PC-9 (cell line): ENCODE results near the gene ASCC3. TPM values are rescaled to one million over a fixed set of nuclear protein-coding genes. Genes with fewer than 3 reads are reported as not detected.

Experiments
- BruUV-seq: library from RNA; stranded (reverse); fragments of 400-500 nt; replicated peaks from 2 replicates; lab custom pipeline; 2021; lab: Mats Ljungman, UMichigan
- CTCF ChIA-PET: fragments of 300-600 bp; sonication (Branson Sonifier 250); formaldehyde crosslinking; loops from one replicate; lab custom pipeline; 2022; ENCODE audit warnings: antibody characterized with exemption; lab: Charles Lee
- POLR2A ChIA-PET: fragments of 300-600 bp; sonication (Branson Sonifier 250); formaldehyde crosslinking; loops from one replicate; lab custom pipeline; 2022; ENCODE audit warnings: antibody characterized with exemption; ENCODE audit not compliant: unreplicated experiment; lab: Charles Lee
- DNase-seq, 2 experiments: peaks; one replicate each; pipeline versions ENCODE4 v3.0.0 to v3.0.0-alpha.2; 2015 to 2022; ENCODE audit warnings: mixed read lengths in 1 of 2
- H2AFZ ChIP-seq: fragments of 200-600 bp; sonication (generic); 2 replicates; pipeline ENCODE4 v1.8.1; 2017; ENCODE audit warnings: antibody characterized with exemption
- H3F3A ChIP-seq: fragments of 200-600 bp; sonication (generic); 2 replicates; pipeline ENCODE4 v1.8.1; 2017; ENCODE audit warnings: antibody characterized with exemption, mild to moderate bottlenecking, low read depth; ENCODE audit not compliant: insufficient read depth
- H3K27ac ChIP-seq: fragments of 200-600 bp; sonication (generic); 2 replicates; pipeline ENCODE4 v1.6.1; 2016; ENCODE audit warnings: mixed run types
- H3K27me3 ChIP-seq: fragments of 200-600 bp; sonication (generic); 2 replicates; pipeline ENCODE4 v1.6.1; 2016; ENCODE audit warnings: low read depth, mixed run types; ENCODE audit not compliant: insufficient read depth
- H3K36me3 ChIP-seq: fragments of 200-600 bp; sonication (generic); 2 replicates; pipeline ENCODE4 v1.6.1; 2016; ENCODE audit warnings: low read depth, mixed run types
- H3K4me1 ChIP-seq: fragments of 200-600 bp; sonication (generic); replicated peaks from 2 replicates; pipeline ENCODE4 v1.6.1; 2016; ENCODE audit warnings: mixed run types; ENCODE audit not compliant: insufficient read depth
- H3K4me2 ChIP-seq: fragments of 200-600 bp; sonication (generic); 2 replicates; pipeline ENCODE4 v1.6.1; 2017; ENCODE audit warnings: mixed run types
- H3K4me3 ChIP-seq: fragments of 200-600 bp; sonication (generic); 2 replicates; pipeline ENCODE4 v1.6.1; 2016; ENCODE audit warnings: mixed run types
- H3K79me2 ChIP-seq: fragments of 200-600 bp; sonication (generic); 2 replicates; pipeline ENCODE4 v1.6.1; 2017; ENCODE audit warnings: low read depth, mixed run types
- H3K9me2 ChIP-seq: fragments of 200-600 bp; sonication (generic); 2 replicates; pipeline ENCODE4 v1.8.1; 2017; ENCODE audit warnings: mild to moderate bottlenecking; ENCODE audit not compliant: insufficient read depth
- H3K9me3 ChIP-seq: fragments of 200-600 bp; sonication (generic); 2 replicates; pipeline ENCODE4 v1.8.1; 2016; ENCODE audit warnings: low read depth; ENCODE audit not compliant: insufficient read depth
- H4K20me1 ChIP-seq: fragments of 200-600 bp; sonication (generic); 2 replicates; pipeline ENCODE4 v1.8.1; 2017; ENCODE audit not compliant: insufficient read depth
- CTCF ChIP-seq: fragments of 200-600 bp; sonication (generic); conservative IDR thresholded peaks from 2 replicates; pipeline ENCODE4 v1.6.1; 2017; ENCODE audit warnings: mixed run types, antibody characterized with exemption, mild to moderate bottlenecking, moderate library complexity
- EZH2 ChIP-seq: fragments of 200-600 bp; sonication (generic); IDR thresholded peaks from 2 replicates; pipeline ENCODE4 v1.8.0; 2017; ENCODE audit warnings: antibody characterized with exemption, low read depth
- intact Hi-C: fragments of 100-400 bp; cut with micrococcal nuclease; formaldehyde crosslinking; loops from one replicate; pipeline ENCODE4 v1.10.0; 2022; ENCODE audit not compliant: unreplicated experiment
- total RNA-seq: library from RNA; stranded (reverse); gene quantifications from 2 replicates; pipeline ENCODE4 v1.2.3, GENCODE V29; 2021

The ASCC3 gene
- total RNA-seq, 1 experiment from 2014 or later, result 29.4 TPM

GRCh38 chr6:100484474-100484873 lies 396.7 kb downstream of the ASCC3 start:
- no TSS peak for BruUV-seq
- Histone ChIP-seq H3K79me2 (no peaks in the 10 kb centered on the region), H3K4me2 (no peak overlapping the region), H3K9me2 (no peaks in the 10 kb centered on the region), H3K27ac (no peak overlapping the region), H4K20me1 (no peaks in the 10 kb centered on the region), H2AFZ (no peak overlapping the region), H3K4me1 (no peaks in the 10 kb centered on the region), H3K27me3 (no peaks in the 10 kb centered on the region), H3K4me3 (no peak overlapping the region), H3F3A (no peaks in the 10 kb centered on the region), H3K9me3 (no peaks in the 10 kb centered on the region), H3K36me3 (no peaks in the 10 kb centered on the region)
- ChIA-PET POLR2A (no interaction called here), CTCF (no interaction called here)
- TF ChIP-seq EZH2, result no peak
- no peak for TF ChIP-seq CTCF
- intact Hi-C loops, result no loop called here
- no peak for DNase-seq

GRCh38 chr6:100482698-100483097 lies 398.4 kb downstream of the ASCC3 start:
- no peak overlapping the region for H3K4me2 ChIP-seq
- H2AFZ ChIP-seq, result no peak overlapping the region
- ChIA-PET POLR2A (interaction anchor here (0.7 kb wide), 1 partner anchor 280 kb away, joined by 5 read pairs; no protein-coding TSS in a partner anchor), CTCF (no interaction called here)
- no peak overlapping the region for H3K4me3 ChIP-seq
- TF ChIP-seq CTCF (no peak), EZH2 (no peak)
- no peaks in the 10 kb centered on the region for H4K20me1 ChIP-seq
- BruUV-seq, result no TSS peak
- intact Hi-C loops, result no loop called here
- H3K9me3 ChIP-seq, result no peaks in the 10 kb centered on the region
- DNase-seq, result no peak
- H3F3A ChIP-seq, result no peaks in the 10 kb centered on the region
- H3K36me3 ChIP-seq, result no peaks in the 10 kb centered on the region
- no peaks in the 10 kb centered on the region for H3K9me2 ChIP-seq
- H3K79me2 ChIP-seq, result no peaks in the 10 kb centered on the region
- H3K27me3 ChIP-seq, result no peaks in the 10 kb centered on the region
- no peak overlapping the region for H3K27ac ChIP-seq
- no peaks in the 10 kb centered on the region for H3K4me1 ChIP-seq

- no peaks in the 10 kb centered on the region for H4K20me1 ChIP-seq
- intact Hi-C loops, result loop anchor here (1.0 to 10.0 kb wide), 6 partner anchors 175 to 612 kb away; no protein-coding TSS in a partner anchor
- H3K4me2 ChIP-seq, result no peak overlapping the region
- POLR2A ChIA-PET, result no interaction called here
- H3K9me3 ChIP-seq, result no peaks in the 10 kb centered on the region
- H3K27me3 ChIP-seq, result no peaks in the 10 kb centered on the region
- no peaks in the 10 kb centered on the region for H3F3A ChIP-seq
- H3K4me3 ChIP-seq, result no peak overlapping the region
- H2AFZ ChIP-seq, result no peak overlapping the region
- BruUV-seq, result no TSS peak
- no peaks in the 10 kb centered on the region for H3K79me2 ChIP-seq
- CTCF ChIA-PET, result no interaction called here
- no peaks in the 10 kb centered on the region for H3K36me3 ChIP-seq
- no peak for DNase-seq
- no peaks in the 10 kb centered on the region for H3K4me1 ChIP-seq
- no peaks in the 10 kb centered on the region for H3K9me2 ChIP-seq
- TF ChIP-seq EZH2, result no peak
- peak; percentile 83 for TF ChIP-seq CTCF
- H3K27ac ChIP-seq, result no peak overlapping the region
Observed at GRCh38 chr6:100479179-100480035, 401.7 kb downstream of the ASCC3 start.
